ENCODE results near the gene SCARF2.

DNA sequence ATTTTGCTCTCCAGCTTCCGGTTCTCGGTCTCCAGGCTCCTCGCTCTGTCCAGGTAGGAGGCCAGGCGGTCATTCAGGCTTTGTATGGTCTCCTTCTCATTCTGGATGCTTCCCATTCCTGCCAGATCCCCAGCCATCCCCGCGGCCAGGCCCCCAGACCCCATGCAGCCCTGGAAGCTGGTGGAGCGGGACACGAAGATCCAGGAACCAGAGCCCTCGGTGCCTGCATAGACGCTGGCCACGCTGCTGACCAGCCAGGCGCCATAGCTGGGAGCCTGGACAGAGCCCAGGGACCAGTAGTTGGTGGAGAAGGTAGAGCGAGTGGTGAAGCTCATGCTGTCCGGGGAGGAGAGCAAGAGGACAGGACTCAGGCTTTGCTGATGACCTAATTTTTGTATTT, 46.1 kb upstream of the SCARF2 start:
- TF ChIP-seq, protein P1, sequence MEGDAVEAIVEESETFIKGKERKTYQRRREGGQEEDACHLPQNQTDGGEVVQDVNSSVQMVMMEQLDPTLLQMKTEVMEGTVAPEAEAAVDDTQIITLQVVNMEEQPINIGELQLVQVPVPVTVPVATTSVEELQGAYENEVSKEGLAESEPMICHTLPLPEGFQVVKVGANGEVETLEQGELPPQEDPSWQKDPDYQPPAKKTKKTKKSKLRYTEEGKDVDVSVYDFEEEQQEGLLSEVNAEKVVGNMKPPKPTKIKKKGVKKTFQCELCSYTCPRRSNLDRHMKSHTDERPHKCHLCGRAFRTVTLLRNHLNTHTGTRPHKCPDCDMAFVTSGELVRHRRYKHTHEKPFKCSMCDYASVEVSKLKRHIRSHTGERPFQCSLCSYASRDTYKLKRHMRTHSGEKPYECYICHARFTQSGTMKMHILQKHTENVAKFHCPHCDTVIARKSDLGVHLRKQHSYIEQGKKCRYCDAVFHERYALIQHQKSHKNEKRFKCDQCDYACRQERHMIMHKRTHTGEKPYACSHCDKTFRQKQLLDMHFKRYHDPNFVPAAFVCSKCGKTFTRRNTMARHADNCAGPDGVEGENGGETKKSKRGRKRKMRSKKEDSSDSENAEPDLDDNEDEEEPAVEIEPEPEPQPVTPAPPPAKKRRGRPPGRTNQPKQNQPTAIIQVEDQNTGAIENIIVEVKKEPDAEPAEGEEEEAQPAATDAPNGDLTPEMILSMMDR (conservative IDR thresholded peaks at IDR 0.05 in 1 of 2, IDR thresholded peaks at IDR 0.05 in 1 of 2; ENCODE audit: extremely low read depth in 1 of 2, insufficient read depth in 1 of 2, low read depth in 1 of 2, low read length in 2 of 2) = no peak
- TF ChIP-seq EZH2 (IDR thresholded peaks at IDR 0.05; ENCODE audit: borderline replicate concordance, low read length) = no peak
